ENCODE measurements around the gene CORO6.
"Not testable (repeated sequence)": the region's sequence is repeated elsewhere in the genome, so short reads cannot be mapped to it uniquely, and the experiment has no call there.

Gene CORO6

DNA sequence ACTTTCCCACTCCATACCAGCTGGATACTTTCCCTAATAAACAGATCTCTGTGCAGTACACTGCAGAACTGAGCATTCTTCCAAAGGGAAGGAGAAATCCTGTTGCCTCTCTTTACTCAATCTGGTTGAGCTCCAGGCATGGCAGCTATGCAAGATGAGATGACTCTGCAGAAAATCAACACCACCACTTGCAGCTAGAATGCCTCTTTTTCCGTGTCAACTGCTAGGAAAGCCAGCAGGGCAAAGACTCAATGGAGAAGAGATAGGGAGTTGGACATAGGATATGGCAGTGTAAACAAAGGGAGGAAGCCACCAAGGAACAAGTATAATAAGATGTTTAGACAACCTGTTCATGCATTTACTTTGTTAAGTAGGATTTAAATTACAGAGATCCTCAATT is 40.4 kb upstream of the CORO6 start:
- H3K4me3 ChIP-seq (ENCODE audit: low read depth, low read length): no peak overlapping the region
- TF ChIP-seq, protein P1, sequence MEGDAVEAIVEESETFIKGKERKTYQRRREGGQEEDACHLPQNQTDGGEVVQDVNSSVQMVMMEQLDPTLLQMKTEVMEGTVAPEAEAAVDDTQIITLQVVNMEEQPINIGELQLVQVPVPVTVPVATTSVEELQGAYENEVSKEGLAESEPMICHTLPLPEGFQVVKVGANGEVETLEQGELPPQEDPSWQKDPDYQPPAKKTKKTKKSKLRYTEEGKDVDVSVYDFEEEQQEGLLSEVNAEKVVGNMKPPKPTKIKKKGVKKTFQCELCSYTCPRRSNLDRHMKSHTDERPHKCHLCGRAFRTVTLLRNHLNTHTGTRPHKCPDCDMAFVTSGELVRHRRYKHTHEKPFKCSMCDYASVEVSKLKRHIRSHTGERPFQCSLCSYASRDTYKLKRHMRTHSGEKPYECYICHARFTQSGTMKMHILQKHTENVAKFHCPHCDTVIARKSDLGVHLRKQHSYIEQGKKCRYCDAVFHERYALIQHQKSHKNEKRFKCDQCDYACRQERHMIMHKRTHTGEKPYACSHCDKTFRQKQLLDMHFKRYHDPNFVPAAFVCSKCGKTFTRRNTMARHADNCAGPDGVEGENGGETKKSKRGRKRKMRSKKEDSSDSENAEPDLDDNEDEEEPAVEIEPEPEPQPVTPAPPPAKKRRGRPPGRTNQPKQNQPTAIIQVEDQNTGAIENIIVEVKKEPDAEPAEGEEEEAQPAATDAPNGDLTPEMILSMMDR (IDR thresholded peaks at IDR 0.05; ENCODE audit: insufficient read depth, low read depth, low read length, missing control alignments): no peak
- DNase-seq (ENCODE audit: low read depth): no peak

DNA sequence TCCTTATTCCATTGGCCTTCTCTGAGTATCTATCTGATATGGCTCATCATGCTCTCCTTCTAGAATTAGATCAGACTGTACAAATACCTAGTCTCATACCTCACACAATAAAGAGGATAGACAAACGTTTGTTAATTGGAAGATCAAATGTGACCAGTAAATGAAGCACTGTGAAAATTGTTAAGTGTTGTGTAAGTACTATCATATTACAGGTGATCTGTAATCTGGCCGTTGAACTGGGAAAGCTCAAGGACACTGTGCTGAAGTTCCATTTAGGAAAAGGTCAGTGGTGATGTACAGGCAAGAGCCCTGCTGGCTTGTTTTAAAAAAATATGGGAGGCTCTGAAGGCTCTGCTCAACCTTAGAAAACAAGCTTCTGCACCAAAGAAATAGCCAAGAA is 38.5 kb upstream of the CORO6 start:
- H3K4me3 ChIP-seq (ENCODE audit: low read depth, low read length): no peak overlapping the region

DNA sequence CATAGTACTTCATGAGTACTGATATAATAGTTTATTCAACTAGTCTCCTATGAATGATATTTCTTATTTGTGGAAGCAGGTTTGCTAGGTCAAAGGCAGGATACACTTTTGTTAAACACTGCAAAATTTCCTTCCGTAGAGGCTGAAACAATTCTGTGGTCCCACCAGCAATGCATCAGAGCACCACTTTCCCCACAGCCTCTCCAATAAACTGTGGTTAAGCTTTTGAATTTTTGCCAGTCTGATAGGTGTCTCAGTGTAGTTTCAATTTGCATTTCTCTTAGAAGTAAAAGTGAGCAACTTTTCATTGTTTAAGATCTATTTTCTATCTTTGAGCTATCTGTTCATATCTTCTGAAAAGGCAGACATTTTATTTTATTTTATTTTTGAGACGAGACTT is 36.4 kb upstream of the CORO6 start:
- H3K4me3 ChIP-seq (ENCODE audit: low read depth, low read length): no peak overlapping the region
- TF ChIP-seq, protein P1 (IDR thresholded peaks at IDR 0.05; ENCODE audit: insufficient read depth, low read depth, low read length, missing control alignments): no peak
- DNase-seq (ENCODE audit: low read depth): no peak

More for the DNA sequence above, 38.5 kb upstream of the CORO6 start:
- TF ChIP-seq, protein P1 (IDR thresholded peaks at IDR 0.05; ENCODE audit: insufficient read depth, low read depth, low read length, missing control alignments): no peak
- no peak for DNase-seq (ENCODE audit: low read depth)

DNA sequence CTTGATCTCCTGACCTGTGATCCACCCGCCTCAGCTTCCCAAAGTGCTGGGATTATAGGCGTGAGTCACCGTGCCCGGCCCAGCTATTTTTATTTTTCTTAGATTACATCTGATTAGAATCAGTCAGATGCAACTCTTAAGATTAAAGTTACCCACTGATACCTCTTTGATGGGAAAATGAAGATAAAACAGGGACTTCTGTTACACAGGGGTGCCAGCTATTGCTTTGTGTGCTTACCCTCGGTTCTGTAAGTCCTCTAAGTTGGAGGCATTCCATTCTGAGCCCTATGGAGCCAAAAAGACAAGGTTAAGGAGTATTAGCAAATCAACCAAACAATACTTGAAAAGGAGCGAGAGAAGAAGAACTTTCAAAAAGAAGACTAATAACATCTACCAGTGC is 32.6 kb upstream of the CORO6 start:
- H3K4me3 ChIP-seq (ENCODE audit: low read depth, low read length): no peak overlapping the region
- TF ChIP-seq, protein P1 (IDR thresholded peaks at IDR 0.05; ENCODE audit: insufficient read depth, low read depth, low read length, missing control alignments): no peak
- DNase-seq (ENCODE audit: low read depth): no peak

DNA sequence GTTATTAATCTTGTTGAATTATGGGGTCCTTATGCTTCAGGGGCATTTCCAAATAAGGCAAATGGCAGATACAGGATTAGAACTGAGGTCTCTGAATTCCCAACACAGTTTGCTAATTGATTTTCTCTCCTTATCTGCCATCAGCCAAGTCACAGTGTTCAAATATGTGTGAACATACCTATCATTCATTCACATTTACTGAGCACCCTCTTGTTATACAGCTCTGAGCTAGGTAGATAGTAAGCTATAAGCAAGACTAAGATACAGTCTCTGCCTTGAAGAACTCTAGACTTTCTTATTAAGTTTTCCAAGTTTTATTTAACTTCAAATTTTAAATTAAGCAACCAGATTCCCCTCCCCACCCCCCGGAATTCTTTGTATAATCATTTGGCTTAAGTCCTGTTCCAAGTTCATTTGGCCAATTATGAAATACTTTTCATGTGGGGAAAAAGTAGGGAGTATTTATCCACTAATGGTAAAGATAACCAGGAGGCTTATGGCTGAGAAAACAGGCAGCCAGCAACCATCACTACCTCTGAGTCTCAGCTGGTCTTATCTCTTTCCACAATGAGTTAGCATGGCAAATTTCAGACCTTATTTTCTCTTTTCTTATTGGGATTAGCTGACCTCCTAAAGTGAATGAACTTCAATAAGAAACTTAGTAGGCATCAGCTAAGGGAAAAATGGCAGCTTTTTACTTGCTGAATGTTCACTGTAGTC is 31.4 kb upstream of the CORO6 start:
- TF ChIP-seq, protein P1 (IDR thresholded peaks at IDR 0.05; ENCODE audit: insufficient read depth, low read depth, low read length, missing control alignments): no peak

DNA sequence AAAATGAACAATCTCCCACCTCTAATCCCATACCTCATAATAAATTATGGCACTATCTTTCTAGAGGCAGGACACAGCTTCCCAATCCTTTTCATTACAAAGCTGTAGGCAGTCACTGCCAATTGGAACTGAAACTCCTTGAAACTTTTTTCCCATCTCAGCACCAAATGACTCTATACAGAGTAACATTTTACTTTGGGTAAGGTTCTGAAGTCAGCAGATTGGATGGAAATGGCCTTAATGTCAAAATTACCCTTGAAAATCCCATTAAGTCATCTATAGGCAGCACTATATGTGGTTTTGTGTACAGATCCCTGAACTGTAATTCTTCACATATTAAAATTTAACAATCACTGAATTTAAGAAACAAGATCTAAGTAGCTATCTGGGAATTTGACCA is 30.3 kb upstream of the CORO6 start:
- H3K4me3 ChIP-seq (ENCODE audit: low read depth, low read length): no peak overlapping the region
- TF ChIP-seq, protein P1 (IDR thresholded peaks at IDR 0.05; ENCODE audit: insufficient read depth, low read depth, low read length, missing control alignments): no peak
- DNase-seq (ENCODE audit: low read depth): no peak

More for the DNA sequence above, 31.4 kb upstream of the CORO6 start:
- DNase-seq (ENCODE audit: low read depth): no peak
- no peak overlapping the region for H3K4me3 ChIP-seq (ENCODE audit: low read depth, low read length)

DNA sequence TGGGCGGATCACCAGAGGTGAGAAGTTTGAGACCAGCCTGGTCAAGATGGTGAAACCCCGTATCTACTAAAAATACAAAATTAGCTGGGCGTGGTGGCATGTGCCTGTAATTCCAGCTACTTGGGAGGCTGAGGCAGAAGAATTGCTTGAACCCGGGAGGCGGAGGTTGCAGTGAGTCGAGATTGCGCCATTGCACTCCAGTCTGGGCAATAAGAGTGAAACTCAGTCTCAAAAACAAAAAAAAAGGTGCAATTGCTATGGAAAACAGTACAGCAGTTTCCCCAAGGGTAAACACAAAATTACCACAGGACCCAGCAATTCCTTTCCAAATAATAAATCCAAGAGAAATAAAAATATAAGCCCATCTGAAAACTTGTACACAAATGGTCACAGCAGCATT is 29.2 kb upstream of the CORO6 start:
- not testable (repeated sequence) for DNase-seq (ENCODE audit: low read depth); H3K4me3 ChIP-seq (ENCODE audit: low read depth, low read length)
